ENCODE data around the gene FXYD6. TPM values are rescaled to one million over a fixed set of nuclear protein-coding genes. Genes with fewer than 3 reads are reported as not detected.

Gene FXYD6
- polyA plus RNA-seq, 2 of the 4 experiments (the other 2 are of a cell fraction) = 0.26 to 0.49 TPM

DNA sequence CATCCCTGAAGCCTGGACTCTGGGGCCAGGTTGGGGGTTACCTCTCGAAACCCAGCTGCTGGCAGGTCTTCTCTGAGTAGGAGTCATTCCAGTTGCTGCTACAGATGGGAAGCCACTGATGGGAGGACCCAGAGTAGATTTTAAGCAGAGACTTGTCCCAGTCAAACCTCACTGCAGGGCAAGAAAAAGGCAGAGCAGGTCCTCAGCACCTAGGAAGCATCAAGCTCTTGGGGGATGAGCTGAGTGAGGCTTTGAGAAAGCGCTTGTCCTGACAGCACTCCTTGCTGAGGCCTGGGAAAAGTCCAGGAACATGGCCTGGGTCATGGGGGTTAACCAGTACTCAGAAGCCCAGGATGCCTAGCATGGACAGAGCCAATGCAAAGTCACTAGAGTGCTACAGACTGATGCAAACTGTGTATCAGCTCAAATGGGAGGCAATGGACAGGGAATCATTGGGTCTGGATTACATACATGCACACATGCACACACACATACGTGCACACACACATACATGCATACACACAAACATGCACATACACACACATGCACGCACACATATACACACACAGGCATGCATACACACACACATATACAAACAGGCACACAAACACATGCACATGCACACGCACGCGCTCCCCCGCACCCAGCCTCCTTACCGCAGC is 37.4 kb upstream of the FXYD6 start:
- DNase-seq (ENCODE audit: low read depth in 1 of 2, low spot score in 1 of 2) (no peak), ATAC-seq (no peak), FAIRE-seq (no peak)
- ChIA-PET CTCF (interaction anchor here (2.7 kb wide), 1 partner anchor 33 kb away, joined by 10 read pairs; no protein-coding TSS in a partner anchor), POLR2A (no interaction called here)
- Histone ChIP-seq H3K27ac (no peak overlapping the region), H3K9me3 (no peaks in the 10 kb centered on the region), H3K4me3 (no peak overlapping the region), H3K4me2 (no peak overlapping the region), H3K4me1 (no peaks in the 10 kb centered on the region)
- WGBS (ENCODE audit: missing lambda C conversion rate) = 63% methylated on average over 8 of the region's 9 CpGs
- TF ChIP-seq, protein P1, sequence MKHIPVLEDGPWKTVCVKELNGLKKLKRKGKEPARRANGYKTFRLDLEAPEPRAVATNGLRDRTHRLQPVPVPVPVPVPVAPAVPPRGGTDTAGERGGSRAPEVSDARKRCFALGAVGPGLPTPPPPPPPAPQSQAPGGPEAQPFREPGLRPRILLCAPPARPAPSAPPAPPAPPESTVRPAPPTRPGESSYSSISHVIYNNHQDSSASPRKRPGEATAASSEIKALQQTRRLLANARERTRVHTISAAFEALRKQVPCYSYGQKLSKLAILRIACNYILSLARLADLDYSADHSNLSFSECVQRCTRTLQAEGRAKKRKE (CRISPR knock-in tag; IDR thresholded peaks at IDR 0.05; ENCODE audit: low read depth) = no peak
- TF ChIP-seq, protein P2, sequence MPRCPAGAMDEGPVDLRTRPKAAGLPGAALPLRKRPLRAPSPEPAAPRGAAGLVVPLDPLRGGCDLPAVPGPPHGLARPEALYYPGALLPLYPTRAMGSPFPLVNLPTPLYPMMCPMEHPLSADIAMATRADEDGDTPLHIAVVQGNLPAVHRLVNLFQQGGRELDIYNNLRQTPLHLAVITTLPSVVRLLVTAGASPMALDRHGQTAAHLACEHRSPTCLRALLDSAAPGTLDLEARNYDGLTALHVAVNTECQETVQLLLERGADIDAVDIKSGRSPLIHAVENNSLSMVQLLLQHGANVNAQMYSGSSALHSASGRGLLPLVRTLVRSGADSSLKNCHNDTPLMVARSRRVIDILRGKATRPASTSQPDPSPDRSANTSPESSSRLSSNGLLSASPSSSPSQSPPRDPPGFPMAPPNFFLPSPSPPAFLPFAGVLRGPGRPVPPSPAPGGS (IDR thresholded peaks at IDR 0.05) = no peak
- TF ChIP-seq KDM5A (IDR thresholded peaks at IDR 0.05) = no peak

DNA sequence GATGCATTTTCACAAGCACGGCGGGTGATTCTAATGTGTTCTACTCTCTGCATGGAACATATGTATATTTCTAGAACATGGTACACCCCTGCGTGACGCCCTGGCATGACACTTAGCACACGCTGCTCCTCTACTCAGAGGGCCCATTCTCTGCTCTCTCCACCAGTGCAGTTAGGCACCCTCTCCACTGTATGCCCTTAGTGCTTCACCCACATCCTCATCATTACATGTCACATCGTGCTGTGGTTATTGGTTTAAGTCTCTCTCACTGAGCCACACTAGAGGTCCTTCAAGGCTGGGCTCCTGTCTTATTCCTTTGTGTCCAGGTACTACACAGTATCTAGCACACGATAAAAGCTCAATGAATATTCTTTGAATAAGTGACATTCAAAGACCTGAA is 36.0 kb upstream of the FXYD6 start:
- 76% methylated on average over 7 of the region's 7 CpGs for WGBS (ENCODE audit: missing lambda C conversion rate)
- 0 out of 3 replicates have a peak, but pooled peaks cover 3% of the 10 kb centered on the region for H3K4me1 ChIP-seq
- CTCF ChIA-PET = interaction anchor here (0.7 kb wide), 1 partner anchor 105 kb away, joined by 3 read pairs; no protein-coding TSS in a partner anchor
- no peaks in the 10 kb centered on the region for H3K9me3 ChIP-seq
- H3K27ac ChIP-seq = no peak overlapping the region
- ATAC-seq (no peak), FAIRE-seq (no peak), DNase-seq (ENCODE audit: low read depth in 1 of 2, low spot score in 1 of 2) (no peak)
- POLR2A ChIA-PET = no interaction called here
- no peak overlapping the region for H3K4me2 ChIP-seq
- H3K4me3 ChIP-seq = no peak overlapping the region
- TF ChIP-seq POLR2A (IDR thresholded peaks at IDR 0.05; ENCODE audit: low read length) = no peak
- TF ChIP-seq TFCP2L1 (CRISPR knock-in tag; IDR thresholded peaks at IDR 0.05) = no peak
- TF ChIP-seq, protein P3, sequence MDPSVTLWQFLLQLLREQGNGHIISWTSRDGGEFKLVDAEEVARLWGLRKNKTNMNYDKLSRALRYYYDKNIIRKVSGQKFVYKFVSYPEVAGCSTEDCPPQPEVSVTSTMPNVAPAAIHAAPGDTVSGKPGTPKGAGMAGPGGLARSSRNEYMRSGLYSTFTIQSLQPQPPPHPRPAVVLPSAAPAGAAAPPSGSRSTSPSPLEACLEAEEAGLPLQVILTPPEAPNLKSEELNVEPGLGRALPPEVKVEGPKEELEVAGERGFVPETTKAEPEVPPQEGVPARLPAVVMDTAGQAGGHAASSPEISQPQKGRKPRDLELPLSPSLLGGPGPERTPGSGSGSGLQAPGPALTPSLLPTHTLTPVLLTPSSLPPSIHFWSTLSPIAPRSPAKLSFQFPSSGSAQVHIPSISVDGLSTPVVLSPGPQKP (IDR thresholded peaks at IDR 0.05; ENCODE audit: low read depth, low read length) = no peak
- TF ChIP-seq EP300 (IDR thresholded peaks at IDR 0.05) = no peak
- TF ChIP-seq GATA3 (IDR thresholded peaks at IDR 0.05; ENCODE audit: borderline replicate concordance) = no peak
- TF ChIP-seq JUN (IDR thresholded peaks at IDR 0.05) = no peak
- TF ChIP-seq HOXB5 (CRISPR knock-in tag; IDR thresholded peaks at IDR 0.05) = no peak
- TF ChIP-seq POLR2AphosphoS2 (conservative IDR thresholded peaks at IDR 0.05; ENCODE audit: low read length) = no peak
- TF ChIP-seq, protein P4, sequence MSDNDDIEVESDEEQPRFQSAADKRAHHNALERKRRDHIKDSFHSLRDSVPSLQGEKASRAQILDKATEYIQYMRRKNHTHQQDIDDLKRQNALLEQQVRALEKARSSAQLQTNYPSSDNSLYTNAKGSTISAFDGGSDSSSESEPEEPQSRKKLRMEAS (IDR thresholded peaks at IDR 0.05) = no peak
- TF ChIP-seq RCOR1 (IDR thresholded peaks at IDR 0.05; ENCODE audit: low read depth, low read length) = no peak
- TF ChIP-seq, protein P5, sequence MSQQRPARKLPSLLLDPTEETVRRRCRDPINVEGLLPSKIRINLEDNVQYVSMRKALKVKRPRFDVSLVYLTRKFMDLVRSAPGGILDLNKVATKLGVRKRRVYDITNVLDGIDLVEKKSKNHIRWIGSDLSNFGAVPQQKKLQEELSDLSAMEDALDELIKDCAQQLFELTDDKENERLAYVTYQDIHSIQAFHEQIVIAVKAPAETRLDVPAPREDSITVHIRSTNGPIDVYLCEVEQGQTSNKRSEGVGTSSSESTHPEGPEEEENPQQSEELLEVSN (IDR thresholded peaks at IDR 0.05; ENCODE audit: borderline replicate concordance, low read depth) = no peak

DNA sequence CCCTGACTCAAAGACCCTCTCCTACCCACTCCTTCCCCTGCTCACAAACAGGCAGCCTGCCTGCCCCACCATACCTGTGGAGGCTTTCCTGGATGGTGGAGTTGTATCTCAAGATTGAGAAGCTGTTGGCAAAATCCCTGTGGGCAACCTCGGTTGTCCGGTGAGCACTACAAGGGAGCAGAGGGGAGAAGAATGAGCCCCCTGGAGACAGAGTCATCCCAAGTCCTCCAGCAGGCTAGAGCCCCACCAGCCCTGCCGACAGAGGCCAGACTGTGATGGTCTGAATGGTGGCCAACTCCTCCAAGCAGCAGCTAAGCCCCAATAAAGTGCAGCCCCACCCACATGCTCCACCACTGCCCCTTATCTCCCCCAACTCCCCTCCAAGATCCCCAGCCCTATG is 35.2 kb upstream of the FXYD6 start:
- Histone ChIP-seq H3K4me3 (no peak overlapping the region), H3K4me1 (0 out of 3 replicates have a peak, but pooled peaks cover 4% of the 10 kb centered on the region), H3K9me3 (no peaks in the 10 kb centered on the region), H3K4me2 (no peak overlapping the region), H3K27ac (no peak overlapping the region)
- ATAC-seq (no peak), DNase-seq (ENCODE audit: low read depth in 1 of 2, low spot score in 1 of 2) (no peak), FAIRE-seq (no peak)
- POLR2A ChIA-PET = no interaction called here
- CTCF ChIA-PET = interaction anchor here (1.2 kb wide), 1 partner anchor 35 kb away, joined by 3 read pairs; no protein-coding TSS in a partner anchor
- WGBS (ENCODE audit: missing lambda C conversion rate) = 54% methylated on average over 3 of the region's 3 CpGs
- no peak for TF ChIP-seq RNF2 (IDR thresholded peaks at IDR 0.05; ENCODE audit: borderline replicate concordance, low read depth)
- no peak for TF ChIP-seq NR3C1 (IDR thresholded peaks at IDR 0.05)
- TF ChIP-seq FOSB (CRISPR knock-in tag; IDR thresholded peaks at IDR 0.05) = no peak
- no peak for TF ChIP-seq MAFK (IDR thresholded peaks at IDR 0.05; ENCODE audit: partially characterized antibody)
- no peak for TF ChIP-seq NFE2L2 (conservative IDR thresholded peaks at IDR 0.05; ENCODE audit: low read length)
- TF ChIP-seq HOXA7 (CRISPR knock-in tag; IDR thresholded peaks at IDR 0.05) = no peak
- no peak for TF ChIP-seq RAD21 (conservative IDR thresholded peaks at IDR 0.05 in 1 of 2, IDR thresholded peaks at IDR 0.05 in 1 of 2)
- TF ChIP-seq ZFP36 (IDR thresholded peaks at IDR 0.05; ENCODE audit: borderline replicate concordance, partially characterized antibody) = no peak
- no peak for TF ChIP-seq NPAS2 (CRISPR knock-in tag; IDR thresholded peaks at IDR 0.05; ENCODE audit: borderline replicate concordance)
- TF ChIP-seq JUN (IDR thresholded peaks at IDR 0.05) = no peak
- no peak for TF ChIP-seq CHD4 (IDR thresholded peaks at IDR 0.05; ENCODE audit: borderline replicate concordance)
- TF ChIP-seq, protein P6, sequence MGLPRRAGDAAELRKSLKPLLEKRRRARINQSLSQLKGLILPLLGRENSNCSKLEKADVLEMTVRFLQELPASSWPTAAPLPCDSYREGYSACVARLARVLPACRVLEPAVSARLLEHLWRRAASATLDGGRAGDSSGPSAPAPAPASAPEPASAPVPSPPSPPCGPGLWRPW (IDR thresholded peaks at IDR 0.05) = no peak
- TF ChIP-seq, protein P2 (IDR thresholded peaks at IDR 0.05) = no peak
- no peak for TF ChIP-seq SMC3 (IDR thresholded peaks at IDR 0.05)
- TF ChIP-seq RFX5 (IDR thresholded peaks at IDR 0.05) = no peak
- no peak for TF ChIP-seq ZC3H11A (IDR thresholded peaks at IDR 0.05)
- no peak for TF ChIP-seq MAZ (IDR thresholded peaks at IDR 0.05; ENCODE audit: borderline replicate concordance, low read depth, low read length)
- no peak for TF ChIP-seq RARB (CRISPR knock-in tag; IDR thresholded peaks at IDR 0.05)
